Mesenteric fat pad (tissue), 1 donor: Measurements from ENCODE around the gene KCNC3. TPM values are rescaled to one million over a fixed set of nuclear protein-coding genes. Genes with fewer than 3 reads are reported as not detected.

Source experiments
- DNase-seq: peaks from one replicate; pipeline ENCODE4 v3.0.0-alpha.2; 2020; ENCODE audit warnings: low spot score
- total RNA-seq: library from RNA; stranded (reverse); fragmentation: NEBNext Ultra II Directional; extraction: Animal tissue kit (Norgen Biotek cat#: 25700); gene quantifications from one replicate; pipeline ENCODE4 v1.2.1, GENCODE V29; 2021
- donor health status: DM: yes; HTN: yes; CAD: no.

Gene KCNC3
- total RNA-seq, 1 donor from 2014 or later, result 1.6 TPM

DNA sequence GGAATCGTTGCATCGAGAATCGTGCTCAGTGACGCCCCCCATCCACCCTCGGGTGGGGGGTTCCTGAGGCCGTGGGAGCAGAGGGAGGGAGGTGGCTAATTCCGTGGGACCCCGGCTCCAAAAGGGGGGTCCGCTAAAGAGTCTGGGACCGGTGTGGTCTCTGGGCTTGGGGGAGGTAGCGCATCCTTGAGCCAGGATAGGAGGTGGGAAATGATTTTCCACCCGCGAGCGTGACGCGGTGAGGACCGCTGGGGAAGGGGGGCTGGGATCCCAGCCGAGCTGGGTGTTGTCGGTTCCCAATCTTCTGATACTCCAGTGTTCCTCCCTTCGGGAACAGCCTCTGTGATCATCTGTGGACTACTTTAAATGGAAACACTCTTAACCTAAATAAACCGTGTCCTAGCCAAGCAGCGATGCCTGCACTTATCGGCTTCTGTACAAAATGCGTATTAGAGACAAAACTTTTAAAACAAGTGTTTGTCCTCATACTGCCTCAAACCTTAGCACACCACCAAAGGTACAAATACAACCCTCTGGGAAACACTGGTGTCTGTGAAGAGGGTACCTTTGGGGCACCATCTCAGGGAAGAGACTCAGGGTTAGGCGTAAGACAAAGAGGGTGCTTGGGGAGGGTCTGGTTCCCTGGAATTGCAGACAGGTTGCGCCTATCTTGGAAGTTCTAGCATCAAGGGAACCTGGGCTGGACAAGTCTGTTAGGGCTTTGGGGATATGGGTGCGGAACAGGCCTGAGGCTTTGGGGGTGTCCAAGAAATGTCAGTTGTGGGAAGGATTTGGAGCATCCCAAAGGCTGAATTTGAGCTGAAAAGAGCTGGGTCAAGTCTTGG lies 16.0 kb downstream of the KCNC3 start:
- no peak for DNase-seq

DNA sequence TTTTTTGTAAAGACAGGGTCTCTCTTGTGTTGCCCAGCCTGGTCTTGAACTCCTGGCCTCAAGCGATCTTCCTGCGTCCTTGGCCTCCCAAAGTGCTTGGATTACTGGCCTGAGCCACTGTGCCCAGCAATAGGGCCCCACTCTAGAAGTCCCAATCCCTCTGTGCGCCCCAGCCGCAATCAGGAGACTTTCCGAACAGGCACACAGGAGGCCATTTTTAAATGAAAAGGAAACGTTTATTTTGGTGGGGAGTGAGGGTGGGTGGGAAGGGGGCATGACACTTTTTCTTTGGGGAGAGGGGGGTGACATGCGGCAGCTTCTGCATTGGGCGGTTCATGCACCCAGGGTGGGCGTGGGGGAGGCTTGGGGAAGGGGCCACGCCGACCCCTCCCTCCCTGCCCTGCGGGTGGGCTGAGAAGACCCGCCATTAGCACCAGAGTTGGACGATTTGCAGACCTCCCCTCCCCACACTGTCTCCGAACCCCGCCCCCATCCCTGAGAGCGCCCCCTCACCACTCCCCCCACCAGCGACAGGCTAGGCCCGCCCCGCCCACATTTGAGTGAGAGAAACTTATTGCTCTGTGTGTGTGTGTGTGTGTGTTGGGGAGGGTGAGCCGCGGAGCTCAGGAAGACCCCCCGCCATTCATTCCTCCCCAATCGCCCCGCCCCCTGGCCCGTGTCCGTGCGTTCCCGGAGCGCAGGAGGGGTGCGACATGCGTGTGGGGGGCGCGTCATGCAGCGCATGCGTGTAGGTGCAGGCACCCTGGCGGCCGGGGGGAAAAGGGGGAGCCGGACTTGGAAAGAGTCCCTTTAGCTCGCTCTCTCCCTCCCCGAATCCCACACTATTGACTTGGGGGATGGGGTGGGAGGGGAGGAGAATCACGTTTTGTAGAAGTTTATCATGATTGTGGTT lies 17.2 kb downstream of the KCNC3 start:
- DNase-seq, result no peak

DNA sequence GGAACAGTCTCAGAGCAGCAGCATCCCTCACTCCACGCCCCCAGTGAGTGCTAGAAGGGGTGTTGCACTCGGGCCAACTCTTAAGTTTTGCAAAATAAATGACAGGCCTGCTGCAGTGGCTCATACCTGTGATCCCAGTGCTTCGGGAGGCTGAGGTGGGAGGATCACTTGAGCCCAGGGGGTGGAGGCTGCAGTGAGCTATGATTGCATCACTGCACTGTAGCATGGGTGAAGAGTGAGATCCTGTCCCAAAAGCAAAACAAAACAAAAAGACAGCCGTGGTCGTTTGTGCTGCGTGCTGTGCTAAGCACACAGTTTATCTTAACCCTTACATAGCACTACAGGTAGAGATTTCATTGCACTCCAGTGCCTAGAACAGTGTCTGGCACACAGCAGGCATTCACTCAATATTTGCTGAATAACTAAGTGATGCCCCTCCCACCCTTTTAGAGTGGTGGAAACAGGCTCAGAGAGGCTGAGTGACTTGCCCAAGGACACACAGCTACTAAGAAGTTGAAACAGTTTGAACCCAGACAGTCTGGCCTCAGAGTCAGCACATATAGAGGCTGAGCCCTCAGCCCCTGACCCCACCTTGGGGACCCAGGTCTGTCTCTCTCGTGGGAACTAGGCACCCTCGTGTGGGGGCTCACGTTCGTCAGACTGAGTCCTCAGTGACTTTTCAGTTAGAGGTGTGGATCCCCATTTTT lies 18.3 kb downstream of the KCNC3 start:
- no peak for DNase-seq

DNA sequence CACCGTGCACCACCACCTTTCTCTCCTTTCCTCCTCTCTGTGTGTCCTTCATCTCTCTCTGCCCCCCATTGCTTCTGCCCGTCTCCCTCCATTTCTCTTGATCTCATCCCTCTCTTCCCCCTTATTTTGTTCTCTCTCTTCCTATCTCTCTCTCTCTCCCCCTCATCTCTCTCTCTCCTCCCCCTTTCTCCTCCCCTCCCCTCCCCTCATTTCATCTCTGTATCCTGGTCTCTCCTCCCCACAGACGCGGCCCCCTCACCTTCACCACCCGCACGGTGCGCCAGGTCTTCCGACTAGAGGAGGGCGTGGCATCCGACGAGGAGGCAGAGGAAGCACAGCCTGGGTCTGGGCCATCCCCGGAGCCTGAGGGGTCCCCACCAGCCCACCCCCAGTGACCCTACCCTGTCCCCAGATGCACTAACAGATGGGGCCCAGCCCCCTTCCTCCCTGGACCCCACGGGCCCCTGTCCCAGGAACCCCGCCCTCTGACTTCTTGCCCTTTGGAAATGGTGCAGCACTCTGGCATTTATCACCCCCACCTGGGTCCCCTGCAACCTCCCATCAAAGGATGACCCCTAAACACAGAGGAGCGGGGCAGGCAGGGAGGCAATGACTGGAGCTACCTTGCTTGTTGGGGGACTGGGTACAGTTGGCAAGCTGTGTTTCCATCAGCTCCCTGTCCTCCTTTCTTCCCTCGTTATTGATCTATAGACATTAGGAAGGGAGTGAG lies 19.6 kb downstream of the KCNC3 start:
- no peak for DNase-seq

DNA sequence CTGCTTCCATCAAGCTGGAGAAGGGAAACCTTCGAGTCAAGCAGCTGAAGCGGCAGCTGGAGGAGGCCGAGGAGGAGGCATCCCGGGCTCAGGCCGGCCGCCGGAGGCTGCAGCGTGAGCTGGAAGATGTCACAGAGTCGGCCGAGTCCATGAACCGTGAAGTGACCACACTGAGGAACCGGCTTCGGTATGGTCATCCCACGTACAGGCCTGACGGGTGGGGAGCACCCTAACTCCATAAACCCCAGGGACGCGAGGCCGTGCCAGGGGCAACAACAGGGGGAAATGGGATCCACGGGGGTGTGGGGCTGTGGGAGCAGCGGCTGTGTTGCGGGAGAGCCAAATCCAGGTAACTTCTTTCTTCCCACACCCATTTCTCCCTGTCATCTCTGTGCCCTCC lies 20.2 kb downstream of the KCNC3 start:
- DNase-seq, result no peak

DNA sequence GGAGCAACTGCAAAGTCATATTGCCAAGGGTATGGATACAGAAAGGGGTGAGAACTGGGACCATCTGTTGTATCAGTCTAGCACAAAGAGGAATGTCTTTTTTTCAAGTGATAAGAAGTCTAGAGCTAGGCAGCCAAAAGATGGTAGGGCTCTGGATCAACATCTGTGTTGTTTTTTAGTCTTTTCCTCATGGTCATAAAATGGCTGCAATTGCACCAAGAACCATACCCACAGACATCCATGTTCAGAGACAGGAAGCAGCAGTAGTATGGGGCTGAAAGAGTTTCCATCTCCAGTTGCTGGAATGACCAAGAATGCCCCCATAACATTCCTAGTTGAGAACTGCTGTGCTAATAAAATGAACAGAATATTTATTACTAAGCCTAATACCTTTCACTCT lies 25.6 kb downstream of the KCNC3 start:
- DNase-seq, result no peak

DNA sequence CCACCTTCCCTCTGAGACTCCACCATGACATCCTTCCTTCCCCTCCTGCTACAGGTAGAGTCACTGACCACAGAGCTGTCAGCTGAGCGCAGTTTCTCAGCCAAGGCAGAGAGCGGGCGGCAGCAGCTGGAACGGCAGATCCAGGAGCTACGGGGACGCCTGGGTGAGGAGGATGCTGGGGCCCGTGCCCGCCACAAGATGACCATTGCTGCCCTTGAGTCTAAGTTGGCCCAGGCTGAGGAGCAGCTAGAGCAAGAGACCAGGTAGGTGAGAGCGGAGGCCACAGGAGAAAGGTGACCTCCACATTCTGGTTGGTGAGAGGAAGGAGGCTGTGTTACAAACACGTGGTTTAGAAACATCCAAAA lies 27.6 kb downstream of the KCNC3 start:
- no peak for DNase-seq

DNA sequence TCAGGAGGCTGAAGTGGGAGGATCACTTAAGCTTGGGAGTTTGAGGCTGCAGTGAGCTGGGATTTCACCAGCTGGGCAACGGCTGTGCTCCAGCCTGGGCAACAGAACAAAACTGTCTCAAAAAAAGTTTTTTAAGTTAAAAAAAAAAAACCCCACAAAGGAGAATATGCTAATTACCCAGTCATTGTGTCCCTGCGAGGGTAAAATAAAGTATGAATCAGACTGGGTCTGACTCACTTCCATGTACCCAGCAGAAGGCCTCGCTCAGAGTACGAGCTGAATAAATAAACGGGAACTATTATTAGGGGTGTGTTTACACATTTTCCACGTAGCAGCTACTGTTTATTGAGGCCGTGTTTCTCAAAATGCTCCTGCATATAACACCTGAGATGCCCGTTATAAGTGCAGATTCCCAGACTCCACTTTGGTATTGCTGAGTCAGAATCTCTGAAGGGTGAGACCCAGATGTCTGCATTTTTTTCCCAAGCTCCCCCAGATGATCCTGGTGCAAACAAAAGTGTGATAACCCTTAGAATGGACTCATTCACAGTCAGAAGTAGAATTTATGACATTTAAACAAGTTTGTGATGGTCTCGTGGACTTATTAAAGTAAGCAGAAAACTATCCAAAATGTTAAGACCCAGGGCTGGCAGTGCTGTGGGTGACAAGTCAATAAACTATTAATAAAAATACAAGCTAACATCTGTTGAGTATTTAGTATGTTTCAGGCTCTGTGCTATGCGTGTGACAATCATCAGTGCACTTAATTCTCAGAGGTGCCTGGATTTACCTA lies 28.2 kb downstream of the KCNC3 start:
- no peak for DNase-seq

DNA sequence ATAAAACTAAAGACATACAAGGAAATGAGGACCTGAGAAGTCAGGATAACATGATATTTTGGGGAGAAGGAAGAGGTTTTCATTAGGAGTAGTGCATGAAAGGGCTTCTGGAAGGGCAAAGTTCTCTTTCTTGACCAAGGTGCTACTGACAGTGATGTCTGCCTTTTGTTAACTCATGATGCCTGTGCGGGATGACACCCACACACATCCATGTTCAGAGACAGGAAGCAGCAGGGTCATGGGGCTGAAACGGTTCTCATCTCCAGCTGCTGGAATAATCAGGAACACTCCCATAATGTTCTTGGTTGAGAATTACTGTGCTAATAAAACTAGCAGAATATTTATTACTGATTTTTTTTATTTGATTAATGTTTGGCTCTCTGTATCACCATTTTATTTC lies 29.1 kb downstream of the KCNC3 start:
- DNase-seq, result no peak

DNA sequence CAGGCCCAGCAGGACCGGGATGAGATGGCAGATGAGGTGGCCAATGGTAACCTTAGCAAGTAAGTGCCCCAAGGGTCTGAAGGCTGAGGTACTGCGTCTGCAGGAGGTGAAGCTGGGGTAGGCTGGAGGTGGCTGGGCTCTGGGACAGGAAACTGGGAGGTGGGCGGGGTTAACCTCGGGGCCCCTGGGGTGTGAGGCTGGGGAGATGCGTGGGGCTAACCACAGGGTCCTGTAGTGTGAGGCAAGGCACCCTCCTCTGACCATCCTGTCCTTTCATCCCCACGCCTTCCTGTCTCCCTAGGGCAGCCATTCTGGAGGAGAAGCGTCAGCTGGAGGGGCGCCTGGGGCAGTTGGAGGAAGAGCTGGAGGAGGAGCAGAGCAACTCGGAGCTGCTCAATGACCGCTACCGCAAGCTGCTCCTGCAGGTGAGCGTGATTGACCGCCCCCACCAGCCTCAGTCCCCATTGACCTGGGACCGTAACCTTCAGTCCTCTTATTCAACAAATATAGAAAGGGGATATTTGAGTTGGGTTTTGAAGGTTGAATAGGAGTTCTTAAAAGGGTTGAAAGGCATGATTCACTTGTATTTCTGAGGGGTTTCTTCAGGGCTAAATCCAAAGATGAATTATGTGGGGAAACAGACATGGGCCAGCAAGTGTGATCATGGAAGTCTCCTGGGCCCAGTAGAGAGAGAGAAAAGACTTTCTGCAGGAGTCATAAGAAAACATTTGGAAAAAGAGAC lies 35.7 kb downstream of the KCNC3 start:
- no peak for DNase-seq

DNA sequence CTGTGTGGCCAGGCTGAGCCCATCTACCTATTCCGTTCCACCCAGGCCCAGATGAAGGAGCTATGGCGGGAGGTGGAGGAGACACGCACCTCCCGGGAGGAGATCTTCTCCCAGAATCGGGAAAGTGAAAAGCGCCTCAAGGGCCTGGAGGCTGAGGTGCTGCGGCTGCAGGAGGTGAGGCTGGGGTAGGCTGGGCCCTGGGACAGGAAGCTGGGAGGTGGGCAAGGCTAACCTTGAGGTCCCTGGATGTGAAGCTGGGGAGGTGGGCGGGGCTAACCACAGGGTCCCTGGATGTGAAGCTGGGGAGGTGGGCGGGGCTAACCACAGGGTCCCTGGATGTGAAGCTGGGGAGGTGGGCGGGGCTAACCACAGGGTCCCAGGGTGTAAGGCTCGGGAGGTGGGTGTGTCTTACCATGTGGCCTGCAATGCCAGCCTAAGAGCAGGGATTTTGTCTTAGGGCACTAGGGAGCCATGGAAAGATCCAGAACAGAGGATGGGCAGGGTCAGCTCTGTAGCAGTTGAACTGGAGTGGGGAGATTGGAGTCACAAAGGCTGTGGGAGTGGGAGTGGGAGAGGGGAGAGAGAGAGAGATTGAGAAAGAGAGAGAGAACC lies 36.9 kb downstream of the KCNC3 start:
- DNase-seq, result no peak

DNA sequence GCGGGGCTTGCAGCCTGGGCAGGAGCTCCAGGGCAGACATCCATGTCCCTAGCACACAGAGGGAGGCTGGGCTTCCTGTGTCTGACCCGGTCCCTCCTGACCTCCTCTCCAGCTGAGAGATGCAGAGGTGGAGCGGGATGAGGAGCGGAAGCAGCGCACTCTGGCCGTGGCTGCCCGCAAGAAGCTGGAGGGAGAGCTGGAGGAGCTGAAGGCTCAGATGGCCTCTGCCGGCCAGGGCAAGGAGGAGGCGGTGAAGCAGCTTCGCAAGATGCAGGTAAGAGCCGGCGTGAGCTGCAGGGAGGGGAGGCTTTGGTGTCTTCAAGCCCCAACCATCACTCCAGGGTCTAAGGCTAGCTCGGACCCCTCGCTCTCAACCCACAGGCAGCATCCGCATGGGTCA lies 38.4 kb downstream of the KCNC3 start:
- DNase-seq, result no peak

DNA sequence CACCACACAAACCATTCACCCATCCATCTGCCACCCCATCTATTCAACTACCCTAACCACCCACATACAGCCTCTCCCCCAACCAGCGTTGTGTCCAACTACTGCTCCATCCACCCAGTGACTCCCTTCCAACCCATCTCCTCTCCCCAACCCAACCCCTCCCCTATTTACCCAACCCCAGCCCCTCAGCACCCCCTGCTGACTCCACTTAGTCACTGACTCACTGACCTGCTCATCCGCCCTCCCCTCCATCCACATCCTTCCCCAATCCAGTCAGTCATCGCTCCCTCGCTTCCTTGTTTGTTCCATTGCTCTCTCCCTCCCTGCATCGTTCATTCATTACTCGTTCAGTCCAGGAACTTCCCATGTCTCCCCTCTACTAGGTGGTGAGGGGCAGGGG lies 39.2 kb downstream of the KCNC3 start:
- no peak for DNase-seq

DNA sequence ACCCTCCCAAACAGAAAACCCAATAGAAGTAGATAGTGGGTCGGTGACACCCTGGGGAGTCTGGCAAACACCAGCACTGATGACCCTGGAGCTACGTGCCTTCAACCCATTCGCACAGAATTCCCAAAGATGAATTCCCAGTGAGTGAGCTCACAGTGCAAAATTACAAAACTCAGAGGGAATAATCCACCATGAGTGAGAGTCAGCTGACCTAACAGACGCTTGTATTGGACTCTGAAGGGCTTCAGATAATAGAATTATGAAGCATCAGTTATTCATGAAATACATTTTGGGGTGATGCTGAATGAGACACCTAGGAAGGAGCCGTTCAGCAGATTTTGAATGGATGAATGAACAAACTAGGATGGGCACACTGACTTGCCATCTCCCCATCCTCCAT lies 40.2 kb downstream of the KCNC3 start:
- DNase-seq, result no peak

DNA sequence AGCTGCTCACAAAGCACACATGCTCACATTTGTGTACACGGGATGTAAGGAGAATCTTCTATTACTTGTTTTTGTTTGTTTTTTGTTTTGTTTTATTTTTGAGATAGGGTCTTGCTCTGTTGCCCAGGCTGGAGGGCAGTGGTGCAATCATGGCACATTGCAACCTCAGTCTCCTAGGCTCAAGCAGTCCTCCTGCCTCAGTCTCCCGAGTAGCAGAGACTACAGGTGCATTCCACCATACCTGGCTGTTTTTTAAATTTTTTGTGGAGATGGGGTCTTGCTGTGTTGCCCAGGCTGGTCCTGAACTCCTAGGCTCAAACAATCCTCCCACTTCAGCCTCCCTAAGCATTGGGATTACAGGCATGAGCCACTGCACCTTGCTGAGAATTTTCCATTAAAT lies 41.8 kb downstream of the KCNC3 start:
- no peak for DNase-seq

DNA sequence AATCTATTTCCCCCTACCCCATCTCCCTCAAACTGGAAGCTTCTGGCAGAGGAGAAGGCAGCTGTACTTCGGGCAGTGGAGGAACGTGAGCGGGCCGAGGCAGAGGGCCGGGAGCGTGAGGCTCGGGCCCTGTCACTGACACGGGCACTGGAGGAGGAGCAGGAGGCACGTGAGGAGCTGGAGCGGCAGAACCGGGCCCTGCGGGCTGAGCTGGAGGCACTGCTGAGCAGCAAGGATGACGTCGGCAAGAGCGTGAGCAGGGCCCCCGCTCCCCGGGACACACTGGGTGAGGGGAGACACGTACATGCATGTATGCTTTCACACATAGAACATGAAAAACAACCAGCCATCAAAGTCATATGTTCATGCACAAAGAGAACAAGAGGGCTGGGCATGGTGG lies 42.7 kb downstream of the KCNC3 start:
- no peak for DNase-seq

DNA sequence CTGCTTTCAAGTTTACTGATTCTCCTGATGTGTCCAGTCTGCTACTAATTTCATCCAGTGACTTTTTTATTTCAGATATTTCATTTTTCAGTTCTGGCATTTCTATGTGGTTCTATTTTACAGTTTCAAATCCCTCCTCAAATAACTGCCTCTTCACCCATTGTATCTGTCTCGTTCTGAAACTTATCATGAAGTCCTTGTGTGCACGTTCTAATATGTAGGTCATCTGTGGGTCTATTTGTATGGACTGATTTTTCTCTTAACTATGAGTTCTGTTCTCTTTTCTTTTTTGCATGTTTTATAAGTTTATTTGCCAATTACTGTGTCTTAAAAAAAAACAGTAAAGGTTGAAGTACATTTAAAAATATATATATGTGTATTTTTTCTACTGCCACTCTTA lies 43.3 kb downstream of the KCNC3 start:
- no peak for DNase-seq

DNA sequence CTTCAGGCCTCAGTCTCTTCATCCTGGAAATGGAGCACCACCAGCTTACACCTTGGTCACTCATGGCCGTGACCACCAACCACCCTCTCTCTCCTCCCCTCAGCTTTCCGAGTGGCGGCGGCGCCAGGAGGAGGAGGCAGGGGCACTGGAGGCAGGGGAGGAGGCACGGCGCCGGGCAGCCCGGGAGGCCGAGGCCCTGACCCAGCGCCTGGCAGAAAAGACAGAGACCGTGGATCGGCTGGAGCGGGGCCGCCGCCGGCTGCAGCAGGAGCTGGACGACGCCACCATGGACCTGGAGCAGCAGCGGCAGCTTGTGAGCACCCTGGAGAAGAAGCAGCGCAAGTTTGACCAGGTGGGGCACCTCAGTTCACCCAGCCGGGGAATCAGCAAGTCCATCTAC lies 47.7 kb downstream of the KCNC3 start:
- DNase-seq, result no peak

DNA sequence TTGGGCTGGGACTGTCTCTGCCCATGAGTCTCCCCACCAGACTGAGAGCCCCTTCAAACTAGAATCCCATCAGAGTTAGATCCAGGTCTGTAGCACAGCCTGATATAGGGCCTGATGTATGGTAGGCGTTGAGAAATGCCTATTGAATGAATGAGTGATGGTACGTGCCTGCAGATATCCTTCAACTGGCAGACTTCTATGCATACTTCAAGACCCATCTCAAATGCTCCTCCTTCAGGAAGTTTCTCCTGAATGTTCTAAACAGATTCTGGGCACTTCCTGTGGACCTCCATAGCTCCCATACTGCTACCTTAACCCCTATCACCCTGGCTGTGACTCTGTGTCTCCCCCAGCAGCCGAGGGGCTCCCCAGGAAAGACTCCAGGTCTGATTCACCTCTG lies 48.2 kb downstream of the KCNC3 start:
- DNase-seq, result no peak
